Sigmoid colon (tissue), 7 donors: ENCODE data around the gene BCL7A. TPM values are rescaled to one million over a fixed set of nuclear protein-coding genes. Genes with fewer than 3 reads are reported as not detected.

ENCODE experiments used
- DNase-seq: peaks from one replicate; pipeline ENCODE4 v3.0.0-alpha.2; 2019
- H3K27ac ChIP-seq, 4 donors: fragments of 200-600 bp; sonication (generic); one replicate each; pipeline ENCODE4 v1.5.1; 2016 to 2019; ENCODE audit warnings: mild to moderate bottlenecking in 1 of 4
- H3K27me3 ChIP-seq, 3 donors: fragments of 200-600 bp; sonication (generic); one replicate each; pipeline ENCODE4 v1.5.1; 2019; ENCODE audit warnings: mild to moderate bottlenecking in 1 of 3
- H3K36me3 ChIP-seq, 4 donors: fragments of 200-600 bp; sonication (generic); one replicate each; pipeline ENCODE4 v1.5.1; 2016 to 2019
- H3K4me1 ChIP-seq, 4 donors: fragments of 200-600 bp; sonication (generic); one replicate each; pipeline ENCODE4 v1.5.1; 2017 to 2019
- H3K4me3 ChIP-seq, 4 donors: fragments of 200-600 bp; sonication (generic); one replicate each; pipeline ENCODE4 v1.5.1; 2017 to 2019; ENCODE audit warnings: mild to moderate bottlenecking in 2 of 4, moderate library complexity in 1 of 4
- H3K9me3 ChIP-seq, 4 donors: fragments of 200-600 bp in 3 of 4; sonication (generic) in 3 of 4; one replicate each; pipeline versions ENCODE4 v1.5.1 to v1.6.1; 2013 to 2019
- EP300 ChIP-seq, 4 donors: sonication (generic); formaldehyde crosslinking; IDR thresholded peaks; one replicate each; pipeline ENCODE4 v1.6.1; 2017; ENCODE audit warnings: antibody characterized with exemption in 4 of 4
- POLR2A ChIP-seq, 2 donors: fragments of 450-650 bp; IDR thresholded peaks; one replicate each; pipeline ENCODE4 v1.6.1; 2016; ENCODE audit warnings: antibody characterized with exemption in 2 of 2, mild to moderate bottlenecking in 2 of 2, moderate library complexity in 2 of 2
- POLR2AphosphoS5 ChIP-seq, 4 donors: sonication (generic); formaldehyde crosslinking; IDR thresholded peaks; one replicate each; pipeline ENCODE4 v1.6.1; 2017; ENCODE audit warnings: antibody characterized with exemption in 4 of 4
- WGBS, 2 donors: extraction: QIAGEN DNeasy Blood & Tissue Kit; methylation state at CpG; one replicate each; pipeline ENCODE4 v1.1.7; 2013; 5-methylcytosine and 5-hydroxymethylcytosine counted together
- intact Hi-C: fragments of 100-400 bp; cut with DNase I; formaldehyde crosslinking; loops from one replicate; pipeline ENCODE4 v1.15.1; 2023
- polyA plus RNA-seq, 3 donors: library from polyadenylated mRNA; stranded (reverse); fragments of 200-250 nt; gene quantifications; one replicate each; pipeline ENCODE4 v1.2.3, GENCODE V29; 2013
- total RNA-seq, 4 donors: library from RNA; depleted of rRNA; stranded (reverse); fragments of >200 nt; gene quantifications; one replicate each; pipeline ENCODE4 v1.1.0, GENCODE V29; 2016
- TF ChIP-seq, protein P1 (sequence below), 4 experiments: fragments of 450-650 bp in 3 of 4; fragments of 200-600 bp in 1 of 4; IDR thresholded peaks; one replicate each; pipeline ENCODE4 v1.5.1; 2016 to 2019; ENCODE audit warnings: antibody characterized with exemption in 4 of 4, mild to moderate bottlenecking in 3 of 4, moderate library complexity in 2 of 4
- donor health status: healthy with polysubstance abuse.
- donor health status: Bipolar disorder and iron deficiency.
- donor health status: healthy.

The BCL7A gene
- total and polyA plus RNA-seq, 7 donors, result 1.2 to 7.4 (median 6.4) TPM

DNA sequence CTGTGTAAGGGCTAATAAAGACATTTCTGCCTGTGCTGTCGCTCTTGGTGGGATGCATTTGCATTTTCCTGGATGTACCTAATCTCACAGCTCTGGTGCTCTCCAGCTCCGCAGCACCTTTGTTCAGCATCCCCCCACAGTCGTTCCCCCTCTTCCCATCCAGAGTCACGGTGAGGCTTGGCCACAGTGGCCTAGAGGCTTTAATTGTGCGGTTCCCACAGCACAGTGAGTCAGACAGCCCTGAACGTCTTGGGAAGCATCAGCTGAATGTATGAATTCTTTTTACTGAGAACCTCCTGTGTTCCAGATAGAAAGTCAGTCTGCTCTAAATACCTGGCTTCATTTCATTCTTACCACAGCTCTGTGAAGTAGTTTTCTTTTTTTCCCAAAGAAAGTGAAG lies 85.6 kb downstream of the BCL7A start:
- WGBS, 2 donors, result 22 to 65% methylated on average over 6 of the region's 6 CpGs
- peaks cover 0 to 86% (median 83%) of the 10 kb centered on the region in 4 donors for H3K4me1 ChIP-seq

DNA sequence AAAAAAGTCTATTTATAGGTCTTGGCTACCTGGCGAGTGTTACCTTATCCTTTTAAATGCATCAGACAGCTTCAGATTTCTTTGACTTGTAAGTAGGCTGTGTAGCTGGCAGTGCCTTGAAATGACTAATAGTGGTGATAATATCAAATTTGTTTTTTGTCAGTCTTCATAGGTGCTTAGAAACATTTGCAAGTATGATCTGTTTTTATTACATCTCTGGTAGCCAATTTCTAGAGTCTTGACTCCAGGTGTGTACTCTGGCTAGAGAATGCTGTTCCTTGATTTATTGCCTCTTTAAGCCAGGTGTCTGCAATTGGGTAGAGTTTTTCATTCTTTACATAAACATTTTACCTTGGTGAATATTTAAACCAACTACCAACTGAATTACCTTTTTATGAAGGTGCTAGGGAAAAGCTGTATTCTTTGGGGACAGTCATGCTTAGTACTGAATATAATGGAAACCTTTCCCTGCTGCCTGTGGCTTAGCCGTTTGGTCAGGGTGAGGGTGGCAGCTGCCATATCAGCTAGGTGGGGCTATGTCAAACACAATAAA lies 89.5 kb downstream of the BCL7A start:
- DNase-seq, result no peak
- Histone ChIP-seq H3K36me3 (peaks cover 0 to 4% (median 0%) of the 10 kb centered on the region in 4 donors), H3K27me3 (no peaks in the 10 kb centered on the region), H3K27ac (peak overlapping the region in 1 of 4 donors; percentile 38), H3K9me3 (no peaks in the 10 kb centered on the region), H3K4me3 (no peak overlapping the region), H3K4me1 (peaks cover 0 to 68% (median 66%) of the 10 kb centered on the region in 4 donors)
- TF ChIP-seq POLR2AphosphoS5 (IDR thresholded peaks at IDR 0.05), result no peak
- TF ChIP-seq EP300 (IDR thresholded peaks at IDR 0.05), result no peak
- TF ChIP-seq POLR2A (IDR thresholded peaks at IDR 0.05), result no peak
- TF ChIP-seq, protein P1, sequence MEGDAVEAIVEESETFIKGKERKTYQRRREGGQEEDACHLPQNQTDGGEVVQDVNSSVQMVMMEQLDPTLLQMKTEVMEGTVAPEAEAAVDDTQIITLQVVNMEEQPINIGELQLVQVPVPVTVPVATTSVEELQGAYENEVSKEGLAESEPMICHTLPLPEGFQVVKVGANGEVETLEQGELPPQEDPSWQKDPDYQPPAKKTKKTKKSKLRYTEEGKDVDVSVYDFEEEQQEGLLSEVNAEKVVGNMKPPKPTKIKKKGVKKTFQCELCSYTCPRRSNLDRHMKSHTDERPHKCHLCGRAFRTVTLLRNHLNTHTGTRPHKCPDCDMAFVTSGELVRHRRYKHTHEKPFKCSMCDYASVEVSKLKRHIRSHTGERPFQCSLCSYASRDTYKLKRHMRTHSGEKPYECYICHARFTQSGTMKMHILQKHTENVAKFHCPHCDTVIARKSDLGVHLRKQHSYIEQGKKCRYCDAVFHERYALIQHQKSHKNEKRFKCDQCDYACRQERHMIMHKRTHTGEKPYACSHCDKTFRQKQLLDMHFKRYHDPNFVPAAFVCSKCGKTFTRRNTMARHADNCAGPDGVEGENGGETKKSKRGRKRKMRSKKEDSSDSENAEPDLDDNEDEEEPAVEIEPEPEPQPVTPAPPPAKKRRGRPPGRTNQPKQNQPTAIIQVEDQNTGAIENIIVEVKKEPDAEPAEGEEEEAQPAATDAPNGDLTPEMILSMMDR (IDR thresholded peaks at IDR 0.05), result no peak
- intact Hi-C loops, result no loop called here
- 24 to 52% methylated on average over 2 of the region's 2 CpGs for WGBS, 2 donors

More for the DNA sequence above, 85.6 kb downstream of the BCL7A start:
- DNase-seq, result peak; percentile 50
- H3K9me3 ChIP-seq, result no peaks in the 10 kb centered on the region
- H3K27me3 ChIP-seq, result no peaks in the 10 kb centered on the region
- H3K36me3 ChIP-seq, result no peaks in the 10 kb centered on the region
- peak overlapping the region in 3 of 4 donors; percentile 72 to 78 (median 75) for H3K27ac ChIP-seq
- intact Hi-C loops, result no loop called here
- TF ChIP-seq POLR2A (IDR thresholded peaks at IDR 0.05) (no peak), EP300 (IDR thresholded peaks at IDR 0.05) (no peak), POLR2AphosphoS5 (IDR thresholded peaks at IDR 0.05) (no peak)
- TF ChIP-seq, protein P1 (IDR thresholded peaks at IDR 0.05), result no peak
- no peak overlapping the region for H3K4me3 ChIP-seq

Other genes starting within 250 kb of the BCL7A start
- gene RHOF, start 228.2 kb upstream of the BCL7A start, total RNA-seq, result 10 to 100 TPM in 1 of 4 donors, 1 to 10 TPM in 3; 7.6 to 15.0 (median 8.1) TPM
- gene RHOF, start 228.2 kb upstream of the BCL7A start, polyA plus RNA-seq, result 100 to 1,000 TPM in 1 of 3 donors, 10 to 100 TPM in 2; 35.4 to 132 (median 48.9) TPM
- gene SETD1B, start 217.9 kb upstream of the BCL7A start, total RNA-seq, result 10 to 100 TPM in 2 of 4 donors, 1 to 10 TPM in 2; 7.6 to 16.9 (median 11.4) TPM
- gene SETD1B, start 217.9 kb upstream of the BCL7A start, polyA plus RNA-seq, result 10 to 100 TPM in 1 of 3 donors, 1 to 10 TPM in 2; 2.4 to 16.0 (median 3.0) TPM
- gene HPD, start 163.0 kb upstream of the BCL7A start, total RNA-seq, result 1 to 10 TPM in 1 of 4 donors, under 1 TPM in 3; 0.27 to 2.8 (median 0.34) TPM
- gene HPD, start 163.0 kb upstream of the BCL7A start, polyA plus RNA-seq, result 1 to 10 TPM in 1 of 3 donors, under 1 TPM in 1, not detected in 1; 0.86 to 2.4 TPM
- 10 to 100 TPM; 28.5 to 91.4 (median 39.1) TPM for gene PSMD9, start 133.1 kb upstream of the BCL7A start, total RNA-seq
- 100 to 1,000 TPM in 2 of 3 donors, 10 to 100 TPM in 1; 92.9 to 108 (median 102) TPM for gene PSMD9, start 133.1 kb upstream of the BCL7A start, polyA plus RNA-seq
- gene CFAP251, start 103.3 kb upstream of the BCL7A start, total RNA-seq, result 1 to 10 TPM in 3 of 4 donors, under 1 TPM in 1; 0.68 to 3.0 (median 1.2) TPM
- 1 to 10 TPM in 1 of 3 donors, under 1 TPM in 1, not detected in 1; 0.98 to 1.2 TPM for gene CFAP251, start 103.3 kb upstream of the BCL7A start, polyA plus RNA-seq
- 10 to 100 TPM; 32.9 to 87.5 (median 57.3) TPM for gene MLXIP, start 56.9 kb downstream of the BCL7A start, total RNA-seq
- gene MLXIP, start 56.9 kb downstream of the BCL7A start, polyA plus RNA-seq, result 100 to 1,000 TPM in 1 of 3 donors, 10 to 100 TPM in 2; 15.6 to 141 (median 35.4) TPM
- not detected for gene IL31, start 152.3 kb downstream of the BCL7A start, total RNA-seq
- gene IL31, start 152.3 kb downstream of the BCL7A start, polyA plus RNA-seq, result not detected
- 1 to 10 TPM in 2 of 4 donors, under 1 TPM in 1, not detected in 1; 0.54 to 4.4 (median 1.9) TPM for gene LRRC43, start 161.2 kb downstream of the BCL7A start, total RNA-seq
- under 1 TPM in 1 of 3 donors, not detected in 2; 0.19 TPM for gene LRRC43, start 161.2 kb downstream of the BCL7A start, polyA plus RNA-seq
- under 1 TPM in 2 of 4 donors, not detected in 2; under 0.01 to 0.55 TPM for gene B3GNT4, start 181.8 kb downstream of the BCL7A start, total RNA-seq
- gene B3GNT4, start 181.8 kb downstream of the BCL7A start, polyA plus RNA-seq, result 1 to 10 TPM in 1 of 3 donors, under 1 TPM in 2; 0.46 to 1.0 (median 0.60) TPM
- gene DIABLO, start 204.2 kb downstream of the BCL7A start, total RNA-seq, result 10 to 100 TPM; 43.4 to 56.7 (median 50.7) TPM
- gene DIABLO, start 204.2 kb downstream of the BCL7A start, polyA plus RNA-seq, result 10 to 100 TPM; 55.5 to 61.3 (median 55.9) TPM
- gene VPS33A, start 244.6 kb downstream of the BCL7A start, total RNA-seq, result 10 to 100 TPM; 13.0 to 17.8 (median 16.4) TPM
- 10 to 100 TPM in 2 of 3 donors, 1 to 10 TPM in 1; 9.6 to 17.0 (median 10.6) TPM for gene VPS33A, start 244.6 kb downstream of the BCL7A start, polyA plus RNA-seq